CD14-positive monocyte (primary cell): Measurements from ENCODE around the gene WNT3. TPM values are rescaled to one million over a fixed set of nuclear protein-coding genes. Genes with fewer than 3 reads are reported as not detected.

ENCODE experiments used
- DNase-seq, 3 donors: peaks; one replicate each; pipeline ENCODE4 v3.0.0-alpha.2; 2011 to 2022
- H2AFZ ChIP-seq: 2 replicates; pipeline ENCODE4 v1.6.0; 2012; ENCODE audit warnings: mild to moderate bottlenecking, low read depth, low read length, inconsistent platforms; ENCODE audit not compliant: insufficient read depth, poor library complexity, severe bottlenecking
- H3K27ac ChIP-seq, 2 donors: 1 replicate in 1 of 2; 2 replicates in 1 of 2; pipeline ENCODE4 v1.5.1; 2012 to 2013; ENCODE audit warnings: low read length in 2 of 2, control low read depth in 1 of 2, inconsistent platforms in 1 of 2, low read depth in 1 of 2, mild to moderate bottlenecking in 1 of 2
- H3K27me3 ChIP-seq, 2 donors: one replicate each; pipeline versions ENCODE4 v1.6.0 to v1.6.1; 2011 to 2013; ENCODE audit warnings: low read length in 2 of 2; ENCODE audit not compliant: control insufficient read depth in 2 of 2, insufficient read depth in 2 of 2
- H3K36me3 ChIP-seq, 2 donors: replicated peaks in 1 of 2; 1 replicate in 1 of 2; 2 replicates in 1 of 2; pipeline versions ENCODE4 v1.5.1 to v1.6.1; 2012 to 2013; ENCODE audit warnings: low read length in 2 of 2, control low read depth in 1 of 2, inconsistent platforms in 1 of 2, mild to moderate bottlenecking in 1 of 2; ENCODE audit not compliant: insufficient read depth in 2 of 2, control insufficient read depth in 1 of 2
- H3K4me1 ChIP-seq, 2 donors: 1 replicate in 1 of 2; 2 replicates in 1 of 2; pipeline versions ENCODE4 v1.5.1 to v1.6.1; 2012 to 2013; ENCODE audit warnings: low read length in 2 of 2, control low read depth in 1 of 2, inconsistent platforms in 1 of 2, mild to moderate bottlenecking in 1 of 2, moderate library complexity in 1 of 2; ENCODE audit not compliant: insufficient read depth in 2 of 2, control insufficient read depth in 1 of 2
- H3K4me2 ChIP-seq: replicated peaks from 2 replicates; pipeline ENCODE3; 2012; ENCODE audit warnings: low read length, moderate library complexity, mild to moderate bottlenecking; ENCODE audit not compliant: poor library complexity, severe bottlenecking; ENCODE audit errors: extremely low read depth
- H3K4me3 ChIP-seq, 3 experiments: fragments of 200-600 bp in 1 of 3; sonication (generic) in 1 of 3; replicated peaks in 1 of 3; 1 replicate in 2 of 3; 2 replicates in 1 of 3; pipeline ENCODE4 v1.5.1; 2011 to 2013; ENCODE audit warnings: low read length in 3 of 3, mild to moderate bottlenecking in 3 of 3, control low read depth in 2 of 3, low read depth in 2 of 3, inconsistent platforms in 1 of 3, moderate library complexity in 1 of 3
- H3K79me2 ChIP-seq: 2 replicates; pipeline ENCODE4 v1.6.0; 2012; ENCODE audit warnings: mild to moderate bottlenecking, control low read depth, inconsistent platforms, low read length, moderate library complexity; ENCODE audit not compliant: insufficient read depth
- H3K9ac ChIP-seq: 2 replicates; pipeline ENCODE4 v1.6.0; 2017; ENCODE audit warnings: low read length, mild to moderate bottlenecking; ENCODE audit not compliant: insufficient read depth, poor library complexity, severe bottlenecking
- H3K9me3 ChIP-seq, 2 donors: replicated peaks in 1 of 2; 1 replicate in 1 of 2; 2 replicates in 1 of 2; pipeline versions ENCODE4 v1.5.1 to v1.6.1; 2012 to 2013; ENCODE audit warnings: low read length in 2 of 2, control low read depth in 1 of 2; ENCODE audit not compliant: control insufficient read depth in 1 of 2, insufficient read depth in 1 of 2
- H4K20me1 ChIP-seq: 2 replicates; pipeline ENCODE4 v1.6.0; 2012; ENCODE audit warnings: mild to moderate bottlenecking, low read length, control low read depth, moderate library complexity; ENCODE audit not compliant: insufficient read depth
- H3K27ac Mint-ChIP-seq, 7 donors: one replicate each; pipeline ENCODE4 v1.8.0; 2020; ENCODE audit warnings: mild to moderate bottlenecking in 7 of 7, mixed read lengths in 7 of 7, moderate library complexity in 6 of 7, inconsistent platforms in 2 of 7
- H3K27me3 Mint-ChIP-seq, 3 donors: one replicate each; pipeline ENCODE4 v1.8.0; 2021 to 2022; ENCODE audit warnings: low read depth in 3 of 3, mild to moderate bottlenecking in 3 of 3, mixed read lengths in 3 of 3, moderate library complexity in 3 of 3, inconsistent platforms in 1 of 3
- H3K36me3 Mint-ChIP-seq, 2 donors: one replicate each; pipeline ENCODE4 v1.8.0; 2020; ENCODE audit warnings: mixed read lengths in 2 of 2, inconsistent platforms in 1 of 2, mild to moderate bottlenecking in 1 of 2
- H3K4me1 Mint-ChIP-seq: one replicate; pipeline ENCODE4 v1.8.0; 2020; ENCODE audit warnings: mild to moderate bottlenecking, mixed read lengths
- H3K4me3 Mint-ChIP-seq, 2 donors: one replicate each; pipeline ENCODE4 v1.8.0; 2020; ENCODE audit warnings: mild to moderate bottlenecking in 2 of 2, mixed read lengths in 2 of 2, moderate library complexity in 1 of 2
- H3K9me3 Mint-ChIP-seq, 7 donors: one replicate each; pipeline ENCODE4 v1.8.0; 2020 to 2022; ENCODE audit warnings: mixed read lengths in 7 of 7, mild to moderate bottlenecking in 6 of 7, moderate library complexity in 6 of 7, inconsistent platforms in 2 of 7
- WGBS: methylation state at CpG from one replicate; pipeline ENCODE4 v1.1.5; 2013; ENCODE audit warnings: missing lambda C conversion rate; ENCODE audit not compliant: insufficient coverage; 5-methylcytosine and 5-hydroxymethylcytosine counted together
- intact Hi-C, 2 donors: fragments of 100-400 bp; cut with micrococcal nuclease; formaldehyde crosslinking; loops; one replicate each; pipeline versions ENCODE4 v1.15.0 to v1.15.1; 2023
- polyA plus RNA-seq, 3 donors: library from polyadenylated mRNA; depleted of rRNA in 1 of 3; unstranded in 2 of 3; stranded (reverse) in 1 of 3; fragments of 300-500 nt in 2 of 3; fragments of >200 nt in 1 of 3; fragmentation: Illumina TruSeq in 2 of 3; gene quantifications; 1 replicate in 2 of 3; 2 replicates in 1 of 3; pipeline ENCODE4 v1.2.3, GENCODE V29; 2012 to 2021
- TF ChIP-seq, protein P1 (sequence below): fragments of 200-600 bp; IDR thresholded peaks from one replicate; pipeline ENCODE4 v1.8.0; 2022; ENCODE audit warnings: antibody characterized with exemption, mild to moderate bottlenecking

Gene WNT3
- polyA plus RNA-seq, 3 donors: 0.01 TPM; not detected in 2

DNA sequence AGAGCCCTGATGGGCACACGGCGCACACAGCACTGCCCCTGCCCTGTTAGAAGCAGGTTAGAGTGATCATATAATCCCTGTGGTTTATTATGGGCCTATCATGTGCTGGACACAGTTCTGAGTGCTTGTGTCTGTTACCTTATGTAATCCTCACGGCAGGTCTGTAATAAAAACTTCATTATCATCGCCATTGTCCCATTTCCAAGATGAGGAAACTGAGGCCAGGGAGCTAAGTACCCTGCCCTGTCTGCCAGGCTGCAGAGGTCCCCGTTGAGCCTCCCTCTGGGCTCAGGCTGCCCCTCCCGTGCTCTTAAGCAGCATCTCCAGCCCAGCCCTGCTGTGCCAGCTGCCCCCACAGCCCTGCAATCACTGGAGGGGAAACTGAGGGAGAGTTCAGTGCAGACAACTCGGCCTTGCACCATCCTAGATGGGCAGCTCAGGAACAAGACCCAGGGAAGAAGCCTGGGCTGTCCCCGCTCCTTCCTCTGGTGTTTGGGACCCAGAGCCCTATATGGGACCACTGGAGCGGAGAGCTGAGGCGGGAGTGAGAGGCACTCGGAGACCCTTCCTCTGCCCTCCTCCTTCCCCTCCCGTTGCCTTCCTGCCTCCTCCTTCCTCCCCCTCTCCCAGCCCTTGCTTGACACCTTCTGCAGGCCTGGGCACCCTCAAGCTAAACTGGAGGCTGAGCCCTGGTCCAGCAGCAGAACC is 42.0 kb downstream of the WNT3 start:
- peaks cover 0 to 9% (median 4%) of the 10 kb centered on the region in 7 donors for H3K9me3 Mint-ChIP-seq
- no peak overlapping the region for H3K27ac Mint-ChIP-seq
- H3K4me1 Mint-ChIP-seq: peaks cover 8% of the 10 kb centered on the region
- Histone ChIP-seq H3K4me2 (no peak overlapping the region), H3K27me3 (peaks cover 17 to 36% of the 10 kb centered on the region in 2 donors), H3K9ac (no peak overlapping the region), H4K20me1 (no peaks in the 10 kb centered on the region), H3K4me1 (peaks cover 5 to 7% of the 10 kb centered on the region in 2 donors), H3K4me3 (no peak overlapping the region), H3K36me3 (no peaks in the 10 kb centered on the region), H3K27ac (no peak overlapping the region), H3K79me2 (no peaks in the 10 kb centered on the region), H3K9me3 (peaks cover 0 to 4% of the 10 kb centered on the region in 2 donors), H2AFZ (no peak overlapping the region)
- no peak for DNase-seq
- no peaks in the 10 kb centered on the region for H3K36me3 Mint-ChIP-seq
- no peak overlapping the region for H3K4me3 Mint-ChIP-seq
- 78% methylated on average over 10 of the region's 12 CpGs for WGBS
- peaks cover 42 to 63% (median 50%) of the 10 kb centered on the region in 3 donors for H3K27me3 Mint-ChIP-seq
- intact Hi-C loops: no loop called here
- TF ChIP-seq, protein P1, sequence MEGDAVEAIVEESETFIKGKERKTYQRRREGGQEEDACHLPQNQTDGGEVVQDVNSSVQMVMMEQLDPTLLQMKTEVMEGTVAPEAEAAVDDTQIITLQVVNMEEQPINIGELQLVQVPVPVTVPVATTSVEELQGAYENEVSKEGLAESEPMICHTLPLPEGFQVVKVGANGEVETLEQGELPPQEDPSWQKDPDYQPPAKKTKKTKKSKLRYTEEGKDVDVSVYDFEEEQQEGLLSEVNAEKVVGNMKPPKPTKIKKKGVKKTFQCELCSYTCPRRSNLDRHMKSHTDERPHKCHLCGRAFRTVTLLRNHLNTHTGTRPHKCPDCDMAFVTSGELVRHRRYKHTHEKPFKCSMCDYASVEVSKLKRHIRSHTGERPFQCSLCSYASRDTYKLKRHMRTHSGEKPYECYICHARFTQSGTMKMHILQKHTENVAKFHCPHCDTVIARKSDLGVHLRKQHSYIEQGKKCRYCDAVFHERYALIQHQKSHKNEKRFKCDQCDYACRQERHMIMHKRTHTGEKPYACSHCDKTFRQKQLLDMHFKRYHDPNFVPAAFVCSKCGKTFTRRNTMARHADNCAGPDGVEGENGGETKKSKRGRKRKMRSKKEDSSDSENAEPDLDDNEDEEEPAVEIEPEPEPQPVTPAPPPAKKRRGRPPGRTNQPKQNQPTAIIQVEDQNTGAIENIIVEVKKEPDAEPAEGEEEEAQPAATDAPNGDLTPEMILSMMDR: no peak

DNA sequence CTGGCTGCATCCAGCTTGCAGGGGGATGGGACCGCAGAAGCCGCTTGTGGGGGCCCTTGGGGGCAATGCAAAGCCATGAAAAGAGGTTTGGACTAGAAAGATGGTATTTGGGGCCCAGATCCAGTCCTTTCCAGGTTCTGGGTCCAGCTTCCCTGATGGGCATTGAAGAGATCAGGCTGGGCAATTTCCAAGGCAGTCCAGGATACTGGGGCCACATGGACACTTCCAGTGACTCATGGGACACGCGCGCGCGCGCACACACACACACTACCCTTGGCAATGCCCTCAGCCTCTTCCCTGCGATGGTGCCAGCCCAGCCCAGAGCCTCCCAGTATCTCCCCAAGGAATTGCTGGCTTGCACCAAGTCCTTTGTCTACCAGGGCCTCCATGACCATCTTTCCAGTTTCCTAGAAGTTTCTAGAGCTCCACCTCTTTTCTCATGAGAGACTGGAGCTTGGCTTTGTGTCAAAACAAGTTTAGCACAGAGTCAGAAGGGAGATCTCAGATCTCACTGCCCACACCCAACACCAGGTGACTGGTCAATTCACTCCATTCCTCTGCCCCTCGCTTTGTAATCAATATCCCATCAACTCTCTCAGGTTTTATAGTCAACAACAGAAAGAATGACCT is 44.3 kb downstream of the WNT3 start:
- intact Hi-C loops: no loop called here
- Histone ChIP-seq H3K4me1 (peaks cover 16 to 22% of the 10 kb centered on the region in 2 donors), H3K9ac (no peak overlapping the region), H3K4me3 (no peak overlapping the region), H3K79me2 (no peaks in the 10 kb centered on the region), H4K20me1 (no peaks in the 10 kb centered on the region), H3K27ac (no peak overlapping the region), H3K36me3 (no peaks in the 10 kb centered on the region), H3K9me3 (peaks cover 0 to 15% of the 10 kb centered on the region in 2 donors), H2AFZ (no peak overlapping the region), H3K27me3 (peaks cover 28 to 55% of the 10 kb centered on the region in 2 donors), H3K4me2 (no peak overlapping the region)
- Mint-ChIP-seq H3K27ac (no peak overlapping the region), H3K9me3 (peaks cover 0 to 10% (median 7%) of the 10 kb centered on the region in 7 donors), H3K4me1 (peaks cover 19% of the 10 kb centered on the region), H3K4me3 (peak overlapping the region in 1 of 2 donors; percentile 53), H3K36me3 (no peaks in the 10 kb centered on the region), H3K27me3 (peaks cover 59 to 78% (median 67%) of the 10 kb centered on the region in 3 donors)
- WGBS: 97% methylated on average over 9 of the region's 10 CpGs
- DNase-seq: no peak
- TF ChIP-seq, protein P1: no peak
